WTC11 (cell line): Measurements from ENCODE around the gene CIP2A. TPM values are rescaled to one million over a fixed set of nuclear protein-coding genes. Genes with fewer than 3 reads are reported as not detected.

ENCODE experiments used
- ATAC-seq: fragments of 200-7000 bp; cut with Tn5 transposase; 2 replicates; pipeline ENCODE4 v1.10.0; 2021; ENCODE audit warnings: mild to moderate bottlenecking, moderate library complexity
- CTCF ChIA-PET: fragments of 300-600 bp; sonication (Branson Sonifier 250); formaldehyde crosslinking; loops from one replicate; lab custom pipeline; 2021; ENCODE audit warnings: antibody characterized with exemption; lab: Charles Lee
- POLR2A ChIA-PET: fragments of 350-600 bp; sonication (Branson Sonifier 250); formaldehyde crosslinking; loops from one replicate; lab custom pipeline; 2021; ENCODE audit warnings: antibody characterized with exemption; lab: Charles Lee
- DNase-seq: peaks from one replicate; pipeline ENCODE4 v3.0.0; 2021; ENCODE audit warnings: low spot score
- H3K27ac Mint-ChIP-seq: 2 replicates; pipeline ENCODE4 v1.8.0; 2021; ENCODE audit warnings: mixed read lengths
- H3K27me3 Mint-ChIP-seq: 2 replicates; pipeline ENCODE4 v1.8.0; 2021; ENCODE audit warnings: low read depth, mild to moderate bottlenecking, moderate library complexity, mixed read lengths
- H3K36me3 Mint-ChIP-seq: 2 replicates; pipeline ENCODE4 v1.8.0; 2021; ENCODE audit warnings: mixed read lengths
- H3K4me1 Mint-ChIP-seq: 2 replicates; pipeline ENCODE4 v1.8.0; 2022; ENCODE audit warnings: mixed read lengths
- H3K4me3 Mint-ChIP-seq: 2 replicates; pipeline ENCODE4 v1.8.0; 2021; ENCODE audit warnings: mild to moderate bottlenecking, moderate library complexity, mixed read lengths
- H3K9me3 Mint-ChIP-seq: 2 replicates; pipeline ENCODE4 v1.8.0; 2021; ENCODE audit warnings: mixed read lengths
- AFF4 ChIP-seq: sonication (generic); formaldehyde crosslinking; IDR thresholded peaks from 2 replicates; pipeline ENCODE4 v1.8.1; 2023; ENCODE audit warnings: mild to moderate bottlenecking, missing genetic modification reagents, borderline replicate concordance
- ARID4B ChIP-seq: sonication (generic); formaldehyde crosslinking; IDR thresholded peaks from 2 replicates; pipeline ENCODE4 v1.8.0; 2023; ENCODE audit warnings: missing genetic modification reagents, mild to moderate bottlenecking, borderline replicate concordance
- ATF1 ChIP-seq: sonication (generic); formaldehyde crosslinking; IDR thresholded peaks from 2 replicates; pipeline ENCODE4 v1.8.1; 2023; ENCODE audit warnings: mild to moderate bottlenecking, moderate library complexity, missing genetic modification reagents
- CBFB ChIP-seq: sonication (generic); formaldehyde crosslinking; IDR thresholded peaks from 2 replicates; pipeline ENCODE4 v1.8.1; 2022; ENCODE audit warnings: mild to moderate bottlenecking, low read depth, missing genetic modification reagents
- ESRRA ChIP-seq: sonication (generic); formaldehyde crosslinking; IDR thresholded peaks from 2 replicates; pipeline ENCODE4 v1.8.1; 2022; ENCODE audit warnings: mild to moderate bottlenecking, missing genetic modification reagents, borderline replicate concordance
- ETV6 ChIP-seq: sonication (generic); formaldehyde crosslinking; IDR thresholded peaks from 2 replicates; pipeline ENCODE4 v1.8.1; 2022; ENCODE audit warnings: mild to moderate bottlenecking, missing genetic modification reagents
- FOXJ3 ChIP-seq: sonication (generic); formaldehyde crosslinking; IDR thresholded peaks from 2 replicates; pipeline ENCODE4 v1.9.0; 2021; ENCODE audit warnings: missing genetic modification reagents, mild to moderate bottlenecking, borderline replicate concordance
- HMGXB4 ChIP-seq: sonication (generic); formaldehyde crosslinking; IDR thresholded peaks from 2 replicates; pipeline ENCODE4 v1.8.1; 2023; ENCODE audit warnings: mild to moderate bottlenecking, moderate library complexity, missing genetic modification reagents
- MYBL2 ChIP-seq: sonication (generic); formaldehyde crosslinking; IDR thresholded peaks from 2 replicates; pipeline ENCODE4 v1.8.1; 2023; ENCODE audit warnings: mild to moderate bottlenecking, moderate library complexity, missing genetic modification reagents
- OVOL2 ChIP-seq: fragments of 250-450 bp; sonication (Bioruptor Pico); IDR thresholded peaks from 2 replicates; pipeline ENCODE4 v1.9.0; 2021; ENCODE audit warnings: mild to moderate bottlenecking, borderline replicate concordance
- PRRX2 ChIP-seq: fragments of 250-450 bp; sonication (Bioruptor Pico); IDR thresholded peaks from 2 replicates; pipeline ENCODE4 v1.8.0; 2021; ENCODE audit warnings: mild to moderate bottlenecking
- RORB ChIP-seq: fragments of 250-450 bp; sonication (Bioruptor Pico); IDR thresholded peaks from 2 replicates; pipeline ENCODE4 v1.9.0; 2021; ENCODE audit warnings: mild to moderate bottlenecking
- TEAD1 ChIP-seq: sonication (generic); formaldehyde crosslinking; IDR thresholded peaks from 2 replicates; pipeline ENCODE4 v1.8.0; 2022; ENCODE audit warnings: mild to moderate bottlenecking, missing genetic modification reagents
- TEAD4 ChIP-seq: sonication (generic); formaldehyde crosslinking; IDR thresholded peaks from 2 replicates; pipeline ENCODE4 v1.8.0; 2022; ENCODE audit warnings: mild to moderate bottlenecking, missing genetic modification reagents
- ZBTB21 ChIP-seq: sonication (generic); formaldehyde crosslinking; IDR thresholded peaks from 2 replicates; pipeline ENCODE4 v1.8.1; 2023; ENCODE audit warnings: mild to moderate bottlenecking, missing genetic modification reagents, borderline replicate concordance
- ZMAT4 ChIP-seq: fragments of 250-450 bp; sonication (Bioruptor Pico); IDR thresholded peaks from 2 replicates; pipeline ENCODE4 v1.9.0; 2021; ENCODE audit warnings: mild to moderate bottlenecking
- ZNF396 ChIP-seq: fragments of 250-450 bp; sonication (Bioruptor Pico); IDR thresholded peaks from 2 replicates; pipeline ENCODE4 v1.8.0; 2021; ENCODE audit warnings: mild to moderate bottlenecking, moderate library complexity, borderline replicate concordance
- total RNA-seq: library from RNA; stranded (reverse); gene quantifications from 3 replicates; pipeline ENCODE4 v1.2.3, GENCODE V29; 2021
- TF ChIP-seq, protein P1 (sequence below): fragments of 200-600 bp; IDR thresholded peaks from 2 replicates; pipeline ENCODE4 v1.8.0; 2022; ENCODE audit warnings: antibody characterized with exemption
- TF ChIP-seq, protein P2 (sequence below): sonication (generic); formaldehyde crosslinking; IDR thresholded peaks from 2 replicates; pipeline ENCODE4 v1.8.0; 2022; ENCODE audit warnings: mild to moderate bottlenecking, missing genetic modification reagents
- TF ChIP-seq, protein P3 (sequence below): sonication (generic); formaldehyde crosslinking; IDR thresholded peaks from 2 replicates; pipeline ENCODE4 v1.8.0; 2023; ENCODE audit warnings: missing genetic modification reagents

Gene CIP2A
- total RNA-seq, 1 experiment from 2014 or later = 32.8 TPM

DNA sequence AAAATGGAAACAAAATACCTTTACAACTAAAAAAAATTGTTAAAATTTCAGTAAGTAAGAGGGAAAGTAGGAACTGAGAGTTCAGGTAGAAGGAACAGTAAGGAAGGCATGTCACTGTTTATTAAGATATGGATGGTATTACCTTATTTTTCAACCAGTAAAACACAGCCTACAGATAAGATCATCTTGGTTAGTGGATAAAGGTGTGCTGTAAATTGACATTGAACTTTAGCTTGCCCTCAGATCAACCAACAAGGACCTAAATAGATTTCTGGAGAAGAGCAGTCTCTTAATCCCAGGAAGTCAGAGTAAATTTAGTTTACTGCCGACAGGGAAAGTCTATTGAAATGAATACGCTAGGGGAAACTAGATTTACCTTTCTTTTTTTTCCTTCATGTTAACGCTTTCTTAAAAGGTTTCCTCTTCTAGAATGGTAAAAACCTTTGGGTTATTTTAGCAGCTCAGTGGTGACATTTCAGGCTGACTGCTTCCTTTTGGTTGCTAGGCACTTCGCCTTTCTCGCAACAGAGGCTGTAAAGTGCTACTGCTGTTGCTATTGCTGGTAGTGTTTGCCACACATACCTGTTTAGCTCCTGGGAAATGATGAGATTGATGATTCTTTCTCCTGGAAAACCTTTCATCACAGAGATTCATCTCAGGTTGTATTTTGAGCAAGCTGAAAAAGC, 13.2 kb upstream of the CIP2A start:
- CTCF ChIA-PET = interaction anchor here (0.9 to 1.6 kb wide), 3 partner anchors 14 to 216 kb away, joined by 3 to 5 read pairs (median 3); partner anchors contain the start of genes CIP2A and DZIP3
- POLR2A ChIA-PET = interaction anchor here (3.0 kb wide), 1 partner anchor 13 kb away, joined by 13 read pairs; the partner anchor contains the start of genes CIP2A and DZIP3
- no peak for DNase-seq
- peak overlapping the region; percentile 70 for H3K27ac Mint-ChIP-seq
- H3K36me3 Mint-ChIP-seq = peaks cover 14% of the 10 kb centered on the region
- peaks cover 23% of the 10 kb centered on the region for H3K4me1 Mint-ChIP-seq
- peaks cover 10% of the 10 kb centered on the region; the same call in 1 of the 2 replicates for H3K9me3 Mint-ChIP-seq
- H3K4me3 Mint-ChIP-seq = no peak overlapping the region
- H3K27me3 Mint-ChIP-seq = no peaks in the 10 kb centered on the region
- TF ChIP-seq, protein P1, sequence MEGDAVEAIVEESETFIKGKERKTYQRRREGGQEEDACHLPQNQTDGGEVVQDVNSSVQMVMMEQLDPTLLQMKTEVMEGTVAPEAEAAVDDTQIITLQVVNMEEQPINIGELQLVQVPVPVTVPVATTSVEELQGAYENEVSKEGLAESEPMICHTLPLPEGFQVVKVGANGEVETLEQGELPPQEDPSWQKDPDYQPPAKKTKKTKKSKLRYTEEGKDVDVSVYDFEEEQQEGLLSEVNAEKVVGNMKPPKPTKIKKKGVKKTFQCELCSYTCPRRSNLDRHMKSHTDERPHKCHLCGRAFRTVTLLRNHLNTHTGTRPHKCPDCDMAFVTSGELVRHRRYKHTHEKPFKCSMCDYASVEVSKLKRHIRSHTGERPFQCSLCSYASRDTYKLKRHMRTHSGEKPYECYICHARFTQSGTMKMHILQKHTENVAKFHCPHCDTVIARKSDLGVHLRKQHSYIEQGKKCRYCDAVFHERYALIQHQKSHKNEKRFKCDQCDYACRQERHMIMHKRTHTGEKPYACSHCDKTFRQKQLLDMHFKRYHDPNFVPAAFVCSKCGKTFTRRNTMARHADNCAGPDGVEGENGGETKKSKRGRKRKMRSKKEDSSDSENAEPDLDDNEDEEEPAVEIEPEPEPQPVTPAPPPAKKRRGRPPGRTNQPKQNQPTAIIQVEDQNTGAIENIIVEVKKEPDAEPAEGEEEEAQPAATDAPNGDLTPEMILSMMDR = no peak
- TF ChIP-seq AFF4 (CRISPR knock-in tag) = no peak
- TF ChIP-seq, protein P2, sequence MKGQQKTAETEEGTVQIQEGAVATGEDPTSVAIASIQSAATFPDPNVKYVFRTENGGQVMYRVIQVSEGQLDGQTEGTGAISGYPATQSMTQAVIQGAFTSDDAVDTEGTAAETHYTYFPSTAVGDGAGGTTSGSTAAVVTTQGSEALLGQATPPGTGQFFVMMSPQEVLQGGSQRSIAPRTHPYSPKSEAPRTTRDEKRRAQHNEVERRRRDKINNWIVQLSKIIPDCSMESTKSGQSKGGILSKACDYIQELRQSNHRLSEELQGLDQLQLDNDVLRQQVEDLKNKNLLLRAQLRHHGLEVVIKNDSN = no peak
- no peak for TF ChIP-seq ZNF396 (CRISPR knock-in tag)
- TF ChIP-seq RORB (CRISPR knock-in tag) = no peak
- no peak for TF ChIP-seq HMGXB4
- no peak for TF ChIP-seq FOXJ3
- no peak for TF ChIP-seq PRRX2 (CRISPR knock-in tag)
- TF ChIP-seq TEAD4 = no peak
- TF ChIP-seq ATF1 = no peak
- TF ChIP-seq ESRRA (CRISPR knock-in tag) = no peak
- TF ChIP-seq, protein P3, sequence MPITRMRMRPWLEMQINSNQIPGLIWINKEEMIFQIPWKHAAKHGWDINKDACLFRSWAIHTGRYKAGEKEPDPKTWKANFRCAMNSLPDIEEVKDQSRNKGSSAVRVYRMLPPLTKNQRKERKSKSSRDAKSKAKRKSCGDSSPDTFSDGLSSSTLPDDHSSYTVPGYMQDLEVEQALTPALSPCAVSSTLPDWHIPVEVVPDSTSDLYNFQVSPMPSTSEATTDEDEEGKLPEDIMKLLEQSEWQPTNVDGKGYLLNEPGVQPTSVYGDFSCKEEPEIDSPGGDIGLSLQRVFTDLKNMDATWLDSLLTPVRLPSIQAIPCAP = no peak
- no peak for TF ChIP-seq ARID4B
- no peak for TF ChIP-seq ZBTB21 (CRISPR knock-in tag)
- no peak for TF ChIP-seq MYBL2
- no peak for TF ChIP-seq OVOL2 (CRISPR knock-in tag)
- TF ChIP-seq CBFB (CRISPR knock-in tag) = no peak
- TF ChIP-seq ZMAT4 (CRISPR knock-in tag) = no peak
- no peak for TF ChIP-seq TEAD1 (CRISPR knock-in tag)
- TF ChIP-seq ETV6 (CRISPR knock-in tag) = no peak
- peak; percentile 71 for ATAC-seq
